Stimulated activated CD8-positive, alpha-beta memory T cell treated with anti-CD3 and anti-CD28 coated beads, Interleukin-12 subunit alpha, Interleukin-12 subunit beta, amount 100 ng/mL, for 24 hours (primary cell): ENCODE measurements around the gene DNAJA4.
"Not testable (repeated sequence)": the region's sequence is repeated elsewhere in the genome, so short reads cannot be mapped to it uniquely, and the experiment has no call there.

Experiments used
- DNase-seq: peaks from one replicate; pipeline ENCODE4 v3.0.0-alpha.2; 2020; ENCODE audit errors: extremely low read depth

The DNAJA4 gene

DNA sequence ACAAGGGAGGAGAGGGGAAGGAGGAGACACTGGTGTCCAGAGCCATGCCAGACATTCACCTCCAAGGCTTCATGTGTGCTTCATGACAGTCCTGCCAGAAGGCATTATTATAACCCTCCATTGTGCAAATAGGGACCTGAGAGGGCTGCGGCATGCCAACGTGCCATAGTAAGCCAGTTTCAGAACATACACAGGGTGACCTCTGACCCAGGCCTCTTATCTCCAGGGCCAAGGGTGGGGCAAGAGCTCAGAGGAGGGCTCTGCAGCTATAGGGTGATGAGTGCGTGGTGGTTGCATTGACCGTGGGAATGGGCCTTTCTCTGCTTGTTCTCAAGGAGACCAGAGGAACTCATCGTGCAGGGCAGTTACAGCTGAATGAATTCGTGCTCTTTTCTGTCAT is 20.3 kb upstream of the DNAJA4 start:
- DNase-seq: no peak

DNA sequence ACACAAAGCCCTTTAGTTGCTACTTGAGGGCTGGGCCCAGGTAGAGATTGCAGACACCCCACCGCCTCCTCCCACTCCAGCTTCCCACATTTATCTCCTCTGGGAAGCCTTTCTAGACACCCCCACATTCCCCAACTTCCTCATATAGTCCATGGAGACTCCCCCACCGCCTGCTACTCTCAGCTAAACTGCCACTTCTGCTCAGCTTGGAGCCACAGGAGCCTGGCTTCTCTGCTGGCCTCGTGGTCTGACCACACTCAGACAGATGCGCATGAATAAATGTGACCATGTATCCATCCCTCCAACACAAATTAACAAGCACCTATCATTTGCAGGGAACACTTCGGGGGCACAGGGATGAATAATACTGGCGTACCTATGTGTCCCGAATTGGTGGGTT is 19.5 kb upstream of the DNAJA4 start:
- no peak for DNase-seq

GRCh38 chr15:78245392-78245791 is 19.0 kb upstream of the DNAJA4 start:
- not testable (repeated sequence) for DNase-seq

DNA sequence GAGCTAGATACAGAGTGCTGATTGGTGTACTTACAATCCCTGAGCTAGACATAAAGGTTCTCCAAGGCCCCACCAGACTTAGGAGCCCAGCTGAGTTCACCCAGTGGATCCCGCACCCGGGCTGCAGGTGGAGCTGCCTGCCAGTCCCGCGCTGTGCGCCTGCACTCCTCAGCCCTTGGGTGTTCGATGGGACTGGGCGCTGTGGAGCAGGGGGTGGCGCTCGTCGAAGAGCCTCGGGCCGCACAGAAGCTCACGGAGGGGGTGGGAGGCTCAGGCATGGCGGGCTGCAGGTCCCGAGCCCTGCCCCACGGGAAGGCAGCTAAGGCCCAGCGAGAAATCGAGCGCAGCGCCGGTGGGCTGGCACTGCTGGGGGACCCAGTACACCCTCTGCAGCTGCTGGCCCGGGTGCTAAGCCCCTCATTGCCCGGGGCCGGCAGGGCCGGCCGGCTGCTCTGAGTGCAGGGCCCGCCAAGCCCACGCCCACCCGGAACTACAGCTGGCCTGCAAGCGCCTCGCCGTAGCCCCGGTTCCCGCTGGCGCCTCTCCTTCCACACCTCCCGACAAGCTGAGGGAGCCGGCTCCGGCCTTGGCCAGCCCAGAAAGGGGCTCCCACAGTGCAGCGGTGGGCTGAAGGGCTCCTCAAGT is 18.3 kb upstream of the DNAJA4 start:
- not testable (repeated sequence) for DNase-seq

- no peak for DNase-seq
Observed at GRCh38 chr15:78247911-78248310, 16.5 kb upstream of the DNAJA4 start.

- DNase-seq: no peak
Observed at GRCh38 chr15:78249131-78249530, 15.2 kb upstream of the DNAJA4 start.

- no peak for DNase-seq
Observed at GRCh38 chr15:78251136-78251535, 13.2 kb upstream of the DNAJA4 start.

- DNase-seq: no peak
Observed at GRCh38 chr15:78255421-78256043, 8.8 kb upstream of the DNAJA4 start.

DNA sequence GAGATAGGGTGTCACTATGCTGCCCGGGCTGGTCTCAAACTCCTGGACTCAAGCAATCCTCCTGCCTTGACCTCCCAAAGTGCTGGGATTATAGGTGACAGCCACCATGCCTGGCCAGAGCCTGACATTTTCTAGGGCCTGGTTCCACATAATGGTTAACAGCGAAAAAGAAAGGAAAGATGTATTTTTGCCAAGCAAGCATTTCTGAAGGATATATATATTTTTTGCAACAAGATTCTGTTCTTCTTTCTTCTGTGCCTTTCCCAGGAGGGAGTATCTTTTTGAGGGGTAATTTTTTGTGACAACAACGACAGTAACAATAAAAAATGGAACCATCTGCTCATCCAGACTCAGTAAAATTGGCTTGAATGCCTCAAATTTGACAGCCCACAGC is 8.3 kb upstream of the DNAJA4 start:
- no peak for DNase-seq

DNA sequence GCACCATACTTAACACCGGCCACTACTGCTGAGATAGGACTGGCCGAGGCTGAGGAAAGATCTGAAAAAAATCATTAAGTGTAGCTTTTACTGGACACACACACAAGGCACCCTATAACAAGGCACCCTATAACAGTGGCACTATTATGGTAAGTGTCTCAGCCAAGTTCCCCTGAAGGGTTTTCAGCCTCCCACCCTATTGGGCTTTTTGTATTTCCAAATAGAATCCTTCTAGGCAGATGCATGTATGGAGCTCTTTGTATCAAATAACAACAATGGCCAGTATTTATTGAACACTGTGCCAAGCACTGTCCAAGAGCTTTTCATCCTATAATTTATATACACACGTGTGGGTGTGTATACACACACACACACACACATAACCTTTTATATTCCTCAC is 6.7 kb upstream of the DNAJA4 start:
- no peak for DNase-seq

GRCh38 chr15:78259232-78259631 is 5.1 kb upstream of the DNAJA4 start:
- DNase-seq: no peak

DNA sequence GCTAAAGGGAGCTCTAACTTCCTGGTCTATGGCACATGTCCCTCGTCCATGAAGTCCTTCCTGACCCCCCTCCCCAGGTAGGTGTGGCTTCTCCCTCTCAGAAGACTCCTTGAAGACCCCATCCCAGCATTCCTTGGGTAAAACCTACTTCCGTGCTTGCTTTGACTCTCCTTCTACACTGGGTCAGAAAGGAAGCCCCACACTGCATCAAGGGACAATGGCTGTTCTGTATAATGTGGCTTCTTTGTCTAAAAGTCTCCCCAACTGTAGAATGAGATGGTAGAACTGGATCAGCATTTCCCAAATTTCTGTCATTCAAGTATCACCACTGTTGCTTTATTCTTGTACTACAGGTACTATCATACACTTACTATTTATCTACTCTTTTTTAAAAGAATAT is 3.9 kb upstream of the DNAJA4 start:
- DNase-seq: no peak

GRCh38 chr15:78261062-78261461 is 3.3 kb upstream of the DNAJA4 start:
- DNase-seq: no peak

DNA sequence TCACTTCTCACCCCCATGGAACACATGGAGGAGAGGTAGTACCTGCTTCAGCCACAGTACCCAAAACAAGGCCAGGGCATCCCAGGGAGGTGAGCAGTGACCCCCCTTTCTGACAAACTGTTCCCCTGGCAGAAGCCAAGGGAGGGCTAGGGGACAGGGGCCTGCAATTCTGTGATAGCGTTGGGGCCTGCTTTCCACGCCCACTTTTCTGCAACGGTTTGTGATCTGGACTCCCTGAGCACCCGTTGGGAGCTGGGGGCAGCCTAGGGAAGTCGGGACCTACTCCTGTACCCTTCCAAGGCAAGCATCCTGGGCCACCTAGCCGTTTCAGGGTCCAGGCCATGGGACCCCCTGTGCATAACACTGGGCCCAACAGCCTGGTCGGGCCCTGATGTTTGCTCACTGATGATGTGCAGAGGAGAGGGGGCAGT is 996 bp upstream of the DNAJA4 start:
- DNase-seq: no peak

DNA sequence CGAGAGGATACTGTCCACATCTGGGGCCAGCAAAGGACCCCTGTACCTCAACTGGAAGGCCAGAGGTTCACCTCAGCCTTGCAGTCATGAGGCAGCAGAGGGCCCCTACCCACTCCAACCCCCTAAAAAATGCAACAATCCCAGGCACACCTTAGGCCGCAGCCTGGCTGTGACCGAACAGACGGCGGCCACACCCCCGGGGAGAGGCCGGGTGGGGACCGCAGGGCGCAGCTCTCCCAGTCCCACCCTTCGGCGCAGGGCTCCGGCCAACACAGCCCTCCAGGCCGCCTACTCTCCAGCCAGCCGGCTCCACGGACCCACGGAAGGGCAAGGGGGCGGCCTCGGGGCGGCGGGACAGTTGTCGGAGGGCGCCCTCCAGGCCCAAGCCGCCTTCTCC is 457 bp upstream of the DNAJA4 start:
- DNase-seq: no peak

- no peak for DNase-seq
Observed at GRCh38 chr15:78265137-78265460, 737 bp downstream of the DNAJA4 start.

DNA sequence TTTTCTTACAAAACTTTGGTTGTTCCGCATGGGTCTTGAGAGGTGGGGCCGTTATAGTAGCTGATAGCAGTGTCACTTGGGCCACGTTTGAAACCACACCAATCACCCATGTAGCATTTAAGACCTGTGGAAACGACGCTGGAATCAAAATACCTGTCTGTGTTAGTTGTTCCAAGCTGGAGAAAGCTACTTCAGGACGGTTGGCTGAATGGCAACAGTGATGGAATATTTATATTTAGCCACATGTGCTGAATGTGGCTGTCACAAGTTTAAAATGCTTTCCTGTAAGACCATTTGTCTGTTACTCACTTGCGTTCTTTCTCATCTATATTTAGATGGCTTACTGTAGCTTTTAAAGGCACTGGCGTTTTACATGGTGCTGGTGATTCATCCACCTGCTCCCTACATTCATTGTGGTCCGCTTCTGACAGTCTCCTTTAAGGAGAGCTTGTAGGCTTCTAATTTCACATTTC is 1.4 kb downstream of the DNAJA4 start:
- no peak for DNase-seq

GRCh38 chr15:78266229-78266628 is 1.9 kb downstream of the DNAJA4 start:
- no peak for DNase-seq

GRCh38 chr15:78266806-78267205 is 2.4 kb downstream of the DNAJA4 start:
- DNase-seq: no peak

GRCh38 chr15:78272316-78272715 is 8.0 kb downstream of the DNAJA4 start:
- DNase-seq: no peak

GRCh38 chr15:78272776-78273175 is 8.4 kb downstream of the DNAJA4 start:
- DNase-seq: no peak

DNA sequence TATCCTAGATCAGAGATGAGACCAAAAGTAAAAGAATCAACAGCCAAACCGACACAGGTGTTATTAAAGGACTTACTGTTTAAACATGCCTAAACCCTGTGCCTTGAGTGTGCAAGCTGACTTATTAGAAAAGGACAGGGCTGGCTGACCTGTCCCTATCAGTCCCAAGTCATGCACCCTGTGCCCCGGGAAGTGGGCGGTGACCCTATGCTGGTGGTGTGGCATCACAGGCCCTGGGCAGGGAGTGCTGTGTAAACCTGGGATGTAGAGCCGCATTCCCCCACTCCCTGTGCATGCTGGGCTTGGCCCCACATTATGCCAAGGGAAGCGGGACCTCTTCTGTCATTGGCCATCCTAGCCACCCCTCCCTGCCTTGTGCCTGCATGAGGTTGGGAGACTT is 10.6 kb downstream of the DNAJA4 start:
- no peak for DNase-seq

DNA sequence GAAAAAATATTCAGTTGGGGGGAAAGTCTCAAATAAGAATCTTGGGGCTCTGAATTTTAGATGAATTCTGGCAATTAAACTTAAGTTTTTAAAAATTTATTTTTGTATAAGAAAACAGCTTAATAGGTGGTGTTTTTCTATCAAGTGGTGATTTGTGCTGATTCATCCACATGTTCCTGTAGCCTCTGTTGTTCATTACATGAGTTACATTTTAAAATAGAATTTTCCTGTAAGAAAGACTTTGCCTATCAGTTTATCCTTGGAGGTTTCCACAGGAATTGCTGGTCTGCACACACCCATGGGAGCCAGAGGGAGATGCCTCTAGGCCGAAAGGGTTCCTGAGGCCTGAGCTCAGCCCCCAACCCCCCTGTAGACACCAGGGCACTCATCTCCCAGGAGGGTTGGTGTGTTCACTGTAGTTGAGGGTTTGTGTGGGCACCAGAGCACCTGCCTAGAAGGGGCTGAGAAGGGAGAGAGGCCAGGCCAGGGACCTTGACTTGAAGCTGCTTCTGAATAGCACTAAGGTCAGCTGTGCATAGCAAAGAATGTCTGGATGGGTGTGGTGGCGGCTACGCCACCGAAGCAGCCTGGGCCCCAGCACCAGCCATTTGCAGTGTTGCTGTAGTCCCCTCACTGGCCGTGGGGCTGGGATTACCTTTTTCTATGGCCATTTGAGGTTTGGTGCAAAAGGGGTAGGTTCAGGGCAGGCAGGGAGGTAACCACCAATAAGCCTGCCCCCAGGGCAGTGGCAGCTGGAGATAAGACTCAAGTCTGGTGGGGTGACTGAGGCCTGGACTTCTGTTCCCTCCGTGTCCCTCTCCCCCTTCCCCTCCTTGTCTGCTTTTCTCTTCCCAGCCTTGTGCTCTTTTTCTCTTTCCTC is 11.9 kb downstream of the DNAJA4 start:
- no peak for DNase-seq
